Measurements from ENCODE around the gene VPS25. TPM values are rescaled to one million over a fixed set of nuclear protein-coding genes. Genes with fewer than 3 reads are reported as not detected.

Gene VPS25
- total RNA-seq, 4 donors from 2014 or later, result 58.3 to 111 (median 79.7) TPM

- peak overlapping the region; percentile 41 to 94 (median 86) for H3K27ac ChIP-seq
- in situ Hi-C loops (cut with MboI; ENCODE audit: low pct_ligation_motif_present in 1 of 4, low pct_unique_long_range_greater_than_20kb in 1 of 4, low sequenced_read_pairs in 3 of 4), result no loop called here
- DNase-seq, result no peak
These were observed 21.8 kb downstream of the VPS25 start for GRCh38 chr17:42795061-42795460.

DNA sequence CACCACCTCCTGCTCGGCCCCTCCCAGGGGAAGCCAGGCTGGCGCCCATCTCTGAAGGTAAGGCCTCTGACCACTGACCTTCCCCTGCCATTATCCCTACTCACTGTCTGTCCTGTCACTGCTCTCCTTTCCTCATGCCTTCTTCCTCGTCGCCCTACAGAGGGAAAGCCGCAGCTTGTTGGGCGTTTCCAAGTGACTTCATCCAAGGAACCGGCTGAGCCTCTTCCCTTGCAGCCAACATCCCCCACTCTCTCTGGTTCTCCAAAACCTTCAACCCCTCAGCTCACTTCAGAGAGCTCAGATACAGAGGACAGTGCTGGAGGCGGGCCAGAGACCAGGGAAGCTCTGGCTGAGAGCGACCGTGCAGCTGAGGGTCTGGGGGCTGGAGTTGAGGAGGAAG, 22.2 kb downstream of the VPS25 start:
- TF ChIP-seq POLR2AphosphoS5 (IDR thresholded peaks at IDR 0.05), result peak in 1 of 3 donors; percentile 28
- TF ChIP-seq EP300 (IDR thresholded peaks at IDR 0.05; ENCODE audit: low read depth), result no peak
- H3K36me3 ChIP-seq, result no peaks in the 10 kb centered on the region
- peak overlapping the region; percentile 41 to 94 (median 86) for H3K27ac ChIP-seq
- peaks cover 5 to 39% (median 32%) of the 10 kb centered on the region in 4 donors for H3K4me1 ChIP-seq
- WGBS, 2 donors (ENCODE audit: low coverage in 1 of 2), result 66 to 68% methylated on average over 5 to 10 of the region's 10 CpGs
- in situ Hi-C loops (cut with MboI; ENCODE audit: low pct_ligation_motif_present in 1 of 4, low pct_unique_long_range_greater_than_20kb in 1 of 4, low sequenced_read_pairs in 3 of 4), result no loop called here
- no peak overlapping the region for H3K4me3 ChIP-seq
- H3K27me3 ChIP-seq, result no peaks in the 10 kb centered on the region
- H3K9me3 ChIP-seq, result no peaks in the 10 kb centered on the region
- DNase-seq, result peak; percentile 39
- intact Hi-C loops (cut with DNase I; ENCODE audit: low total_unique reads), result no loop called here

More at GRCh38 chr17:42795061-42795460, 21.8 kb downstream of the VPS25 start:
- no peak for TF ChIP-seq POLR2AphosphoS5 (IDR thresholded peaks at IDR 0.05)
- TF ChIP-seq POLR2A (IDR thresholded peaks at IDR 0.05), result peak; percentile 26
- WGBS, 2 donors (ENCODE audit: low coverage in 1 of 2), result 49 to 58% methylated on average over 3 to 4 of the region's 4 CpGs
- no peaks in the 10 kb centered on the region for H3K27me3 ChIP-seq
- H3K9me3 ChIP-seq, result no peaks in the 10 kb centered on the region
- H3K36me3 ChIP-seq, result no peaks in the 10 kb centered on the region
- H3K4me3 ChIP-seq, result no peak overlapping the region
- intact Hi-C loops (cut with DNase I; ENCODE audit: low total_unique reads), result no loop called here
- peaks cover 5 to 39% (median 32%) of the 10 kb centered on the region in 4 donors for H3K4me1 ChIP-seq

GRCh38 chr17:42796066-42796758, 23.0 kb downstream of the VPS25 start:
- H3K9me3 ChIP-seq, result no peaks in the 10 kb centered on the region
- DNase-seq, result no peak
- in situ Hi-C loops (cut with MboI; ENCODE audit: low pct_ligation_motif_present in 1 of 4, low pct_unique_long_range_greater_than_20kb in 1 of 4, low sequenced_read_pairs in 3 of 4) (no loop called here), intact Hi-C loops (cut with DNase I; ENCODE audit: low total_unique reads) (no loop called here)
- peaks cover 5 to 39% (median 32%) of the 10 kb centered on the region in 4 donors for H3K4me1 ChIP-seq
- no peaks in the 10 kb centered on the region for H3K36me3 ChIP-seq
- no peaks in the 10 kb centered on the region for H3K27me3 ChIP-seq
- H3K27ac ChIP-seq, result peak overlapping the region; percentile 86 to 94 (median 86)
- 84% methylated on average over 18 of the region's 18 CpGs; no CpG with 5 or more reads in 1 of the 2 donors for WGBS, 2 donors (ENCODE audit: low coverage in 1 of 2)
- peak overlapping the region in 1 of 4 donors; percentile 26 for H3K4me3 ChIP-seq
- TF ChIP-seq POLR2AphosphoS5 (IDR thresholded peaks at IDR 0.05) (no peak), POLR2A (IDR thresholded peaks at IDR 0.05) (no peak), EP300 (IDR thresholded peaks at IDR 0.05; ENCODE audit: low read depth) (no peak)
- TF ChIP-seq, protein P1, sequence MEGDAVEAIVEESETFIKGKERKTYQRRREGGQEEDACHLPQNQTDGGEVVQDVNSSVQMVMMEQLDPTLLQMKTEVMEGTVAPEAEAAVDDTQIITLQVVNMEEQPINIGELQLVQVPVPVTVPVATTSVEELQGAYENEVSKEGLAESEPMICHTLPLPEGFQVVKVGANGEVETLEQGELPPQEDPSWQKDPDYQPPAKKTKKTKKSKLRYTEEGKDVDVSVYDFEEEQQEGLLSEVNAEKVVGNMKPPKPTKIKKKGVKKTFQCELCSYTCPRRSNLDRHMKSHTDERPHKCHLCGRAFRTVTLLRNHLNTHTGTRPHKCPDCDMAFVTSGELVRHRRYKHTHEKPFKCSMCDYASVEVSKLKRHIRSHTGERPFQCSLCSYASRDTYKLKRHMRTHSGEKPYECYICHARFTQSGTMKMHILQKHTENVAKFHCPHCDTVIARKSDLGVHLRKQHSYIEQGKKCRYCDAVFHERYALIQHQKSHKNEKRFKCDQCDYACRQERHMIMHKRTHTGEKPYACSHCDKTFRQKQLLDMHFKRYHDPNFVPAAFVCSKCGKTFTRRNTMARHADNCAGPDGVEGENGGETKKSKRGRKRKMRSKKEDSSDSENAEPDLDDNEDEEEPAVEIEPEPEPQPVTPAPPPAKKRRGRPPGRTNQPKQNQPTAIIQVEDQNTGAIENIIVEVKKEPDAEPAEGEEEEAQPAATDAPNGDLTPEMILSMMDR (IDR thresholded peaks at IDR 0.05), result no peak

DNA sequence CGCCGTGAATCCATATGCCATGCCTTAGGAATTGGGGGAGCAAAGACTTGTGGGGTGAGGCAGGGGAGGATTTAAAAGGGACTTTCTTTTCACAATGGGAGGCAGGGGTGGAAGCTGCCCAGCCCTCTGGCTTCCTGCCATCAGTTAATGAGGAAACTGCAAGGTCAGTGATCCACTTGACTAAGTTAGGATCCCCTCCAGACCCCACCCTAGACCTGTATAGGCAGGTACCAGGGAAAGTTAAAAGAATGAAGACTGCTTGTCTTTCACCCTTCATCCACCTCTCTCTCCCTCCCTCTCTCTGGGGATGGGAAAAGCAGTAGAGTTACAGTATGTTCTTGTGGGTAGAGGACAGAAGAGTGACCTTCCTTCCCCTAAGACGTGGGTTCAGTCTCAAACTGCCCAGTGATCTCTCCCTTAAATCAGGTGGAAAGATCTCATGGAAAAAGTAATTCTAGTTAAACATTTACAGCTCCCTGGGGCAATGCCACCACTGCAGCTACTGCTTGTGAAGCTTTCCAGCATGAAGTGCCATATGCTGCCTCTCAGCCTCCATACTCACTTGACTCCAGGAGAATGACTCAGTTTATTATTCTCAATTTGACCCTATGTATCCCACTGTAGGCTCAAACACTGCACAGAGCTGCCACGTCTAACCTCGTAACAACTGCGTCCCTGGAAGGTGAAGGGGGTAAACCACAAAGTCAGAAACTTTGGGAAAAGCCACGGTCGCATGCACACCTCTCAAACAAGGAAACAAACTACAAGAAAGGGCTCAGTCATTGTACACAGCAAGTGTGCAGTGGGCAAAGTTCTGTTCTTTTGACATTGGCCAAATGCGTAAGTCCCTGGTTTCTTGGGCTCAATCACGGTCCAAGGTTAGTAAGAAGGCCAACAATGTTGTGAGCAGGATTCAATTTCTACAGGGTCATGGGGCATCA, 24.1 kb downstream of the VPS25 start:
- peak; percentile 71 for DNase-seq
- TF ChIP-seq EP300 (IDR thresholded peaks at IDR 0.05; ENCODE audit: low read depth) (no peak), POLR2AphosphoS5 (IDR thresholded peaks at IDR 0.05) (peak; percentile 49 to 95 (median 95)), POLR2A (IDR thresholded peaks at IDR 0.05) (peak; percentile 92)
- TF ChIP-seq, protein P1 (IDR thresholded peaks at IDR 0.05), result no peak
- in situ Hi-C loops (cut with MboI; ENCODE audit: low pct_ligation_motif_present in 1 of 4, low pct_unique_long_range_greater_than_20kb in 1 of 4, low sequenced_read_pairs in 3 of 4), result no loop called here
- Histone ChIP-seq H3K27me3 (no peaks in the 10 kb centered on the region), H3K4me1 (peaks cover 5 to 44% (median 32%) of the 10 kb centered on the region in 4 donors), H3K36me3 (no peaks in the 10 kb centered on the region), H3K9me3 (no peaks in the 10 kb centered on the region), H3K27ac (peak overlapping the region; percentile 86 to 94 (median 86)), H3K4me3 (peak overlapping the region in 3 of 4 donors; percentile 57 to 85 (median 74))
- intact Hi-C loops (cut with DNase I; ENCODE audit: low total_unique reads), result no loop called here
- WGBS, 2 donors (ENCODE audit: low coverage in 1 of 2), result 45 to 60% methylated on average over 7 to 10 of the region's 10 CpGs

DNA sequence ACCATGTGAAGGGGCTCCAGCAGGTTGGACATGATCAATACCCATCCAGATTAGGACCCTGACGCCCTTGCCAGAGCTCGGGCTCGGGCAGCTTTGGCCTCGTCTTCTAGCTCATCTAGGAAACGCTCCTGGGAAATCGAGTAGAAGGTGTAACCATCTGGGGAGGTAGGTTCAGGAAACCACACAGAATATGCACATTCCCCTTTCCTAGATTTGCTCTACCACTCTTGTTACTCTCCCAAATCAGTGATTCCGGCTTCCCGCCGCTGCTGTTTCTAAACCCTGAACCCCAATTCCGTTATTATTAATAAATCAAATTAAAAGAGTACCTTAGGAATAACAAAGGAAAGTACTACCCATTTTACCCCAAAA, 24.7 kb downstream of the VPS25 start:
- no peak for DNase-seq
- no peak for TF ChIP-seq POLR2A (IDR thresholded peaks at IDR 0.05)
- TF ChIP-seq POLR2AphosphoS5 (IDR thresholded peaks at IDR 0.05), result no peak
- TF ChIP-seq EP300 (IDR thresholded peaks at IDR 0.05; ENCODE audit: low read depth), result no peak
- TF ChIP-seq, protein P1 (IDR thresholded peaks at IDR 0.05), result no peak

More for the DNA sequence above, 24.7 kb downstream of the VPS25 start:
- H3K9me3 ChIP-seq, result no peaks in the 10 kb centered on the region
- in situ Hi-C loops (cut with MboI; ENCODE audit: low pct_ligation_motif_present in 1 of 4, low pct_unique_long_range_greater_than_20kb in 1 of 4, low sequenced_read_pairs in 3 of 4), result no loop called here
- intact Hi-C loops (cut with DNase I; ENCODE audit: low total_unique reads), result no loop called here
- no peaks in the 10 kb centered on the region for H3K27me3 ChIP-seq
- H3K4me1 ChIP-seq, result peaks cover 5 to 51% (median 36%) of the 10 kb centered on the region in 4 donors
- H3K4me3 ChIP-seq, result peak overlapping the region; percentile 57 to 85 (median 71)
- 9 to 14% methylated on average over 4 to 10 of the region's 10 CpGs for WGBS, 2 donors (ENCODE audit: low coverage in 1 of 2)
- no peaks in the 10 kb centered on the region for H3K36me3 ChIP-seq
- H3K27ac ChIP-seq, result peak overlapping the region; percentile 86 to 94 (median 86)
